ENCODE measurements around the gene NAA35.
"Not testable (repeated sequence)": the region's sequence is repeated elsewhere in the genome, so short reads cannot be mapped to it uniquely, and the experiment has no call there.

The NAA35 gene

DNA sequence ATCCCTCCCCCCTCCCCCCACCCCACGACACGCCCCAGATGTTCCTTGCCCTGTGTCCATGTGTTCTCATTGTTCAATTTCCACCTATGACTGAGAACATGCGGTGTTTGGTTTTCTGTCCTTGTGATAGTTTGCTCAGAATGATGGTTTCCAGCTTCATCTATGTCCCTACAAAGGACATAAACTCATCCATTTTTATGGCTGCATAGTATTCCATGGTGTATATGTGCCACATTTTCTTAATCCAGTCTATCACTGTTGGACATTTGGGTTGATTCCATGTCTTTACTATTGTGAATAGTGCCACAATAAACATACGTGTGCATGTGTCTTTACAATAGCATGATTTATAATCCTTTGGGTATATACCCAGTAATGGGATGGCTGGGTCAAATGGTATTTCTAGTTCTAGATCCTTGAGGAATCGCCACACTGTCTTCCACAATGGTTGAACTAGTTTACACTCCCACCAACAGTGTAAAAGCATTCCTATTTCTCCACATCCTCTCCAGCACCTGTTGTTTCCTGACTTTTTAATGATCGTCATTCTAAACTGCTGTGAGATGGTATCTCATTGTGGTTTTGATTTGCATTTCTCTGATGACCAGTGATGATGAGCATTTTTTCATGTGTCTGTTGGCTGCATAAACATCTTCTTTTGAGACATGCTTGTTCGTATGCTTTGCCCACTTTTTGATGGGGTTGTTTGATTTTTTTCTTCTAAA is 107.2 kb downstream of the NAA35 start:
- not testable (repeated sequence) for H3K36me3 ChIP-seq (ENCODE audit: insufficient read depth, low read length); H3K9me3 ChIP-seq (ENCODE audit: control insufficient read depth, insufficient read depth, low read length); H3K9ac ChIP-seq (ENCODE audit: low read depth, low read length); H3K4me1 ChIP-seq (ENCODE audit: insufficient read depth, low read length)

DNA sequence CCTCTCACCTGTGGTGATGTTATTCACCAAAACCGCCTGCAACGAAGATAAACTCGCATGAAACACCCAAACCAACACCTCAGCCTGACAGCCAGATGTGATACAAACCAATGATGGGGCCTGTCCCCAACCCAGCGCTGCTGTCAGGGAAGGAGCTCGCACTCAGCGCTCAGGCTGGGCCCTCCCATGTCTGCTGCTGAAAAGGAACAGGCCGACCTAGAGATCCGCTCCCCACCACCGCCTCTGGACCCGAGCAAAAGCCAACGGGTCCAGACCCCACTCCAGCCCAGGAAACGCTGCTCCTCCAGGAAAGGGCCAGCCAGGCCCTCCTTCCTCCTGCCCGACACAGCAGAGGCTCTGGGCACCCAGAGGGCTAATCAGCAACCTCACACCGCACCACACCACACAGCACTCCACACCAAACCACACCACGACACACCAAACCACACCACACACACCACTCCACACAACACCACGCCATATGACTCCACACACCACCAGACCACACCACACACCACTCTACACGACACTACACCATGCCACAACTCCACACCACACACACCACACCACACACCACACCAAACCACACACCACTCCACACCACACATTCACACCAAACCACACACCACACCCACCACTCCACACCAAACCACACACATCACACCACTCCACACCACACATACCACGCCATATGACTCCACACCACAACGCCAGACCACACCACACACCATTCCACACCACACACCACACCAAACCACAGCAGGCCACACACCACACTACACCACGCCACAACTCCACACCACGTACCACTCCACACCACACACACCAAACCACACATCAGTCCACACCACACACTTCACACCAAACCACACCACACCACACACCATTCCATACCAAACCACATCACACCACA is 111.9 kb downstream of the NAA35 start:
- H3K4me1 ChIP-seq (ENCODE audit: insufficient read depth, low read length): no peaks in the 10 kb centered on the region
- H3K36me3 ChIP-seq (ENCODE audit: insufficient read depth, low read length): no peaks in the 10 kb centered on the region
- no peaks in the 10 kb centered on the region for H3K9me3 ChIP-seq (ENCODE audit: control insufficient read depth, insufficient read depth, low read length)
- H3K9ac ChIP-seq (ENCODE audit: low read depth, low read length): no peak overlapping the region

DNA sequence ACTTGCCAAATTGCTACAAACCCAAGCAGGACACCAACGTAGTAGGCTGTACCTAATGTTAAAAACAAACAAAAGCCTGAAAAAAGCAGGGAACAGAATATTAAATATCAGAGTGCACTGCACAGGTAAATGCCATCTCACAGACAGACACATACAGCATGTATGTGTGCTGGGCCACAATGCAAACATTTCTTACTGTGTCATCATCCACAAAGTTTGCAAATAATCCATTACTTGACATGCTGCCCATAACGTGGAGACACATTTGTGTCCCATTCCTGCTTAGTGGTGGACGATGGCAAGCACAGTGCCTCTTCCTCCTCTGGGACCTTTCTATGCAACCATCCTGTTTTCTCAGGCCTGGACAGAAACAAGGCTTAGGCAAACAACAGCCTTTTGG is 113.7 kb downstream of the NAA35 start:
- no peaks in the 10 kb centered on the region for H3K36me3 ChIP-seq (ENCODE audit: insufficient read depth, low read length)
- no peak overlapping the region for H3K9ac ChIP-seq (ENCODE audit: low read depth, low read length)
- no peaks in the 10 kb centered on the region for H3K9me3 ChIP-seq (ENCODE audit: control insufficient read depth, insufficient read depth, low read length)
- no peaks in the 10 kb centered on the region for H3K4me1 ChIP-seq (ENCODE audit: insufficient read depth, low read length)

DNA sequence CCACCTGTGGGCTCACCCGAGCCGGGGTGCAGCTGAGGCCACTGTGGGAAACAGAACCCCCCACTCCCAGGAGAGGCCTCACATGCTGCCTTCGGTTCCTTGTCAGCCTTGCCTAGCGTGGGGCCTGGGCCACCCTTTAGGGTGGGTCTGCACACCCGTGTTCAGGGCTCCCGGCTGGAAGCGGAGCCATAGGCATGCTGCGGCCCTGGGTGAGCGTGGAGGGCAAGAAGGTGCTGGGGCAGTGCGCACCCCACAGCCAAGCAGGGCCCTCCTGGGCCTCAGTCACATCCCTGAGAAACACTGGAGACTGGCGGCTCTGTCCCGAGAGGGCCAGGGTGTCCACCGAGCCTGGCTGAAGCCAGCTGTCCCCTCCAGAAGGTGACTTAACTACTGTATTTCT is 116.5 kb downstream of the NAA35 start:
- no peaks in the 10 kb centered on the region for H3K9me3 ChIP-seq (ENCODE audit: control insufficient read depth, insufficient read depth, low read length)
- H3K9ac ChIP-seq (ENCODE audit: low read depth, low read length): no peak overlapping the region
- H3K36me3 ChIP-seq (ENCODE audit: insufficient read depth, low read length): no peaks in the 10 kb centered on the region
- H3K4me1 ChIP-seq (ENCODE audit: insufficient read depth, low read length): no peaks in the 10 kb centered on the region

DNA sequence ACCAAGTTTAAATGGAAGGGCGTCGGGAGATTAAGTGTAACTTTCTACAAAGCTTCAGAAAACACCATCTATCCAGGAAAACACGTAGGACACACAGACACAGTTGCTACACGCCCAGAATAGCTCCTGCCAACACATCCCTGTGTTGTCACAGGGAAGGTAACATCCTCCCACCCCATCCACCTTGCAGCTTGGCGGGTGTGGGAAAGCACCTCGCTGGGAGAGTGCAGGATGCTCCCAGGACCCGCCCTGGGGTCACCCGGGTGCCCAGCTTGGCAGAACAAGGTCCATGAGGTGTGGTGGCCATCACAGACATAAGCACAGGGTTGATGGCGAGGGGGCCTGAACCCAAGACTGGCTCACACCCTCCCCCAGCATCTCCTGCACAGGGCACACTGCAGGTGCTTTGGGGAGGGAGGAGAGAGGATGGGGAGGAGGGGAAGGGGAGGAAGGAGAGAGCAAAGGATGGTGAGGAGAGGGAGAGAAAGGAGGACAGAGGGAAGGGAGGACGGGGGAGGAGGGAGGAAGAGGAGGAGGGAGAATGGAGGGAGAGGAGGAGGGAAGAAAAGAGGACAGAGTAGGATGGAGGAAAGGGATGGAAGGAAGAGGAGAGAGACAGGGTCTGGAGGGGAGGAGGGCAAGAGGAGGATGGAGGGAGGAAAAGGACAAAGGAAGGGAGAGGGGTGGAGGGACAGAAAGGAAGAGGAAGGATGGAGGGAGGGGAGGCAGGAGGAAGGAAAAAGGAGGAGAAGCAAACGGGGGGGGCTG is 121.2 kb downstream of the NAA35 start:
- Histone ChIP-seq H3K4me1 (ENCODE audit: insufficient read depth, low read length) (peaks cover 6% of the 10 kb centered on the region; the same call in 1 of the 2 replicates), H3K9me3 (ENCODE audit: control insufficient read depth, insufficient read depth, low read length) (no peaks in the 10 kb centered on the region), H3K9ac (ENCODE audit: low read depth, low read length) (no peak overlapping the region), H3K36me3 (ENCODE audit: insufficient read depth, low read length) (no peaks in the 10 kb centered on the region)

DNA sequence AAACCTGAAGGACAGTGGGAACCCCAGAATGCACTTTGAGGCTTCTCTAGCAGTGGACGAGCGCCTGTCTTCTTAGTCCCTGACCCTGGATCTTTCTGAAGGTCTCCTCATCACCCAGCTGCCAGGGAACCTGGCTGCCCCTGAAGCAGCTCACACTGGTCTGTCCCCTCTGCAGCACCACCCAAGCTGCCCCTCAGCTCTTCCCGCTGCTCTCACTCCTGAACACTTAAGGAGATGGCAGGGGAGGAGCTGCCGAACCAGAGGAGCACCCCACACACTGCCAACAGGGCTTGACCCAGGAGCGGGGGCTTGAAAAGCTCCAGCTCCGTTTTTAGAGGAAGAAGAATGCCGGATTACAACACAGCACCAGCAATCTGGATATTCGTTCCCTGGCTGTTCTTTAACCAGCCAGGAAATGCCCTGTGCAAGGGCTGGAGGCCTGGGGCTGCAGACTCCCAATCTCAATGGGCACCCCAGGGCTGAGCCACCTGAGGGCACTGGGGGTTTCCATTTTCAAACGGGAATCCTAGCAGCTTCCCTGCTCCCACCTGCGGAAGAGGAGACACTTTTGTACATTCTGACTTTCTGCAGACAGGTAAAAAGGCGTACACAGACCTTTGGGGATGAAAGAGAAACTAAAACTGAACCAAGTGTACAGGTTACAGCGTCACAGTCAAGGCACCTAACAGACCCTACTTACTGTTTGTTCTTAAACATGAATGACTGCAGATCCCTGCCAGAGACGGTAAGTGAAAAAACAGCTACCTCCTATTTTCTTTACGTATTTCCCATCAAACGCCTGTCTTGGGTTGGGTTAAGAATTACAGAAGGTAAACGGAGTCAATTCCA is 122.1 kb downstream of the NAA35 start:
- Histone ChIP-seq H3K36me3 (ENCODE audit: insufficient read depth, low read length) (no peaks in the 10 kb centered on the region), H3K9ac (ENCODE audit: low read depth, low read length) (no peak overlapping the region), H3K9me3 (ENCODE audit: control insufficient read depth, insufficient read depth, low read length) (no peaks in the 10 kb centered on the region), H3K4me1 (ENCODE audit: insufficient read depth, low read length) (peaks cover 6% of the 10 kb centered on the region; the same call in 1 of the 2 replicates)

DNA sequence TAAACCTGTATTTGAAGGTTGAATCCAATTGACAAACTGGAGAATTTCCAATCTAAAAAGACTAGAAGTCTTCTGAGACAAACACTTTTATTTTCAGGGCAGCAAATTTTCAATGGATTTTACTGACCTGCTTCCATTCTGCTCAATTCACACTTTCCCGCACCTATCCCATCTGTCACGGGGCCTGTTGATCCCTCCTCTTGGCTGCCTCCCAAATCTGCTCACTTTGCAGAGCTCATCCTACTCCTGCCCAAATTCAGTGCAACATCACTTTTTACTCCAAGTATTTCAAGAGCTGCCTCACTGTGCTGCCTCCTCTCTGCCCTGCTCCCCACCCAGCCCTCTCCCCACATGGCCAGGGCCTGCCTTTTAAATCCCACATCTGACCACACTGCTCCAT is 123.3 kb downstream of the NAA35 start:
- H3K9me3 ChIP-seq (ENCODE audit: control insufficient read depth, insufficient read depth, low read length): no peaks in the 10 kb centered on the region
- H3K4me1 ChIP-seq (ENCODE audit: insufficient read depth, low read length): peaks cover 6% of the 10 kb centered on the region; the same call in 1 of the 2 replicates
- H3K9ac ChIP-seq (ENCODE audit: low read depth, low read length): no peak overlapping the region
- H3K36me3 ChIP-seq (ENCODE audit: insufficient read depth, low read length): no peaks in the 10 kb centered on the region

DNA sequence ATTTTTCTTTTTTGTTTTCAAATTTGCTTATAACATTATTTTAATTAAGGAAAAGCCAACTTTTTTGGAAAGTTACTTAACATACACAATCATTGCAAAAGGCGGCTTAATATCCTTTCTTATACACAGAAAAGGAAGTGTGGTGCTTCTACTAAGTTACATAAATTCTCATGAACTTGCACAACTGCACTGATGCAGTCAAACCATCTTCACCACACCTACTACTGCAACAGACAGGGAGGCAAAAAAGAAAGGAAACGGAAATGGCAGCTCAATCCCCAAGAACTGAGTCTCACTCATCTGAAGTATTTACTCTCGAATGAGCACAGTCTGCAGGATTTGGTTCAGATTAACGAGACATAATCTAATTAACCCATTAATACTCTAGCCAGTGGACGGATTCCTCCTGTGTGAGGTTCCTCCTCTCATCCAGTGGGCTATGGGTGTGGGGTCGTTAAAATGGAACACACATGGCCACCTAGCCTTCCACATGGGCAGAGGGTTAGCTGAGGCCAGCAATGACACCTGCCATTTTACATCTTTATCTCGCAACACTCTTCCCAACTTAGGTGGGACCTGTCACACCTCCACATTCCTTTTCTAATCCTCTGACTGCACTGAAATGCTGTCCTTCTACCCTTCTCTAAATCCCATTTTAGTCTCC is 128.4 kb downstream of the NAA35 start:
- no peak overlapping the region for H3K9ac ChIP-seq (ENCODE audit: low read depth, low read length)
- no peaks in the 10 kb centered on the region for H3K36me3 ChIP-seq (ENCODE audit: insufficient read depth, low read length)
- H3K9me3 ChIP-seq (ENCODE audit: control insufficient read depth, insufficient read depth, low read length): no peaks in the 10 kb centered on the region
- no peaks in the 10 kb centered on the region for H3K4me1 ChIP-seq (ENCODE audit: insufficient read depth, low read length)
